Calu3 (cell line): ENCODE data around the gene PITPNB. TPM values are rescaled to one million over a fixed set of nuclear protein-coding genes. Genes with fewer than 3 reads are reported as not detected.

Experiments
- BruUV-seq: library from RNA; stranded (reverse); fragments of 400-500 nt; replicated peaks from 2 replicates; lab custom pipeline; 2021; lab: Mats Ljungman, UMichigan
- CTCF ChIA-PET: fragments of 300-600 bp; sonication (Branson Sonifier 250); formaldehyde crosslinking; loops from one replicate; lab custom pipeline; 2022; ENCODE audit warnings: antibody characterized with exemption; lab: Charles Lee
- DNase-seq: peaks from one replicate; pipeline ENCODE4 v3.0.0; 2022
- H3K27ac Mint-ChIP-seq: one replicate; pipeline ENCODE4 v1.8.0; 2022; ENCODE audit warnings: mixed read lengths; ENCODE audit not compliant: unreplicated experiment
- H3K27me3 Mint-ChIP-seq: one replicate; pipeline ENCODE4 v1.8.0; 2022; ENCODE audit warnings: mixed read lengths; ENCODE audit not compliant: unreplicated experiment
- H3K36me3 Mint-ChIP-seq: one replicate; pipeline ENCODE4 v1.8.0; 2022; ENCODE audit warnings: mild to moderate bottlenecking, moderate library complexity, mixed read lengths; ENCODE audit not compliant: insufficient read depth, unreplicated experiment
- H3K4me1 Mint-ChIP-seq: one replicate; pipeline ENCODE4 v1.8.0; 2022; ENCODE audit warnings: mild to moderate bottlenecking, low read depth, mixed read lengths; ENCODE audit not compliant: unreplicated experiment
- H3K4me3 Mint-ChIP-seq: one replicate; pipeline ENCODE4 v1.8.0; 2022; ENCODE audit warnings: mild to moderate bottlenecking, low read depth, moderate library complexity, mixed read lengths; ENCODE audit not compliant: unreplicated experiment
- H3K9me3 Mint-ChIP-seq: one replicate; pipeline ENCODE4 v1.8.0; 2022; ENCODE audit warnings: low read depth, mixed read lengths; ENCODE audit not compliant: unreplicated experiment
- intact Hi-C: fragments of 100-400 bp; cut with micrococcal nuclease; formaldehyde crosslinking; loops from one replicate; pipeline ENCODE4 v1.10.0; 2022; ENCODE audit not compliant: unreplicated experiment
- total RNA-seq: library from RNA; stranded (reverse); gene quantifications from 2 replicates; pipeline ENCODE4 v1.2.3, GENCODE V29; 2022
- TF ChIP-seq, protein P1 (sequence below): fragments of 200-600 bp; IDR thresholded peaks from one replicate; pipeline ENCODE4 v1.8.0; 2022; ENCODE audit warnings: antibody characterized with exemption; ENCODE audit not compliant: unreplicated experiment

The PITPNB gene
- total RNA-seq, 1 experiment from 2014 or later = 136 TPM

DNA sequence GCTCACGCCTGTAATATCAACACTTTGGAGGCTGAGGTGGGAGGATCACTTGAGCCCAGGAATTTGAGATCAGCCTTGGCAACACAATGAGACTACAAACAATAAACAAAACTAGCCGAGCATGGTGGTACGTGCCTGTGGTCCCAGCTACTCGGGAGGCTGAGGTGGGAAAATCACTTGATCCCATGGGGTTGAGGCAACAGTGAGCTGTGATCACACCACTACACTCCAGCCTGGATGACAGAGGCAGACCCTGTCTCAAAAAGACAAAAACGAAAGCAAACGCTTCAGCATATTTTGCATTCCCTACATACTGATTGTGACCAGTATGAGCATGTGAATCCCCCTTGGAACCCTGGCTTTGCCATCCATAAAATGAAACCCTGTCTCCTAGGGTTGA, 83.6 kb downstream of the PITPNB start:
- Mint-ChIP-seq H3K27me3 (no peaks in the 10 kb centered on the region), H3K4me3 (no peak overlapping the region), H3K27ac (no peak overlapping the region), H3K36me3 (peaks cover 3% of the 10 kb centered on the region), H3K4me1 (no peaks in the 10 kb centered on the region), H3K9me3 (no peaks in the 10 kb centered on the region)
- intact Hi-C loops = no loop called here
- no peak for DNase-seq
- no TSS peak for BruUV-seq
- TF ChIP-seq, protein P1, sequence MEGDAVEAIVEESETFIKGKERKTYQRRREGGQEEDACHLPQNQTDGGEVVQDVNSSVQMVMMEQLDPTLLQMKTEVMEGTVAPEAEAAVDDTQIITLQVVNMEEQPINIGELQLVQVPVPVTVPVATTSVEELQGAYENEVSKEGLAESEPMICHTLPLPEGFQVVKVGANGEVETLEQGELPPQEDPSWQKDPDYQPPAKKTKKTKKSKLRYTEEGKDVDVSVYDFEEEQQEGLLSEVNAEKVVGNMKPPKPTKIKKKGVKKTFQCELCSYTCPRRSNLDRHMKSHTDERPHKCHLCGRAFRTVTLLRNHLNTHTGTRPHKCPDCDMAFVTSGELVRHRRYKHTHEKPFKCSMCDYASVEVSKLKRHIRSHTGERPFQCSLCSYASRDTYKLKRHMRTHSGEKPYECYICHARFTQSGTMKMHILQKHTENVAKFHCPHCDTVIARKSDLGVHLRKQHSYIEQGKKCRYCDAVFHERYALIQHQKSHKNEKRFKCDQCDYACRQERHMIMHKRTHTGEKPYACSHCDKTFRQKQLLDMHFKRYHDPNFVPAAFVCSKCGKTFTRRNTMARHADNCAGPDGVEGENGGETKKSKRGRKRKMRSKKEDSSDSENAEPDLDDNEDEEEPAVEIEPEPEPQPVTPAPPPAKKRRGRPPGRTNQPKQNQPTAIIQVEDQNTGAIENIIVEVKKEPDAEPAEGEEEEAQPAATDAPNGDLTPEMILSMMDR = no peak
- CTCF ChIA-PET = no interaction called here

- Mint-ChIP-seq H3K27ac (no peak overlapping the region), H3K4me3 (no peak overlapping the region), H3K27me3 (no peaks in the 10 kb centered on the region), H3K36me3 (no peaks in the 10 kb centered on the region), H3K9me3 (no peaks in the 10 kb centered on the region), H3K4me1 (no peaks in the 10 kb centered on the region)
- DNase-seq = no peak
- TF ChIP-seq, protein P1 = no peak
- no TSS peak for BruUV-seq
- intact Hi-C loops = no loop called here
- CTCF ChIA-PET = no interaction called here
Measured at GRCh38 chr22:27834364-27835185, 84.5 kb downstream of the PITPNB start.

- intact Hi-C loops = no loop called here
- Mint-ChIP-seq H3K27ac (no peak overlapping the region), H3K27me3 (no peaks in the 10 kb centered on the region), H3K4me3 (no peak overlapping the region), H3K36me3 (no peaks in the 10 kb centered on the region), H3K4me1 (no peaks in the 10 kb centered on the region), H3K9me3 (no peaks in the 10 kb centered on the region)
- BruUV-seq = no TSS peak
- CTCF ChIA-PET = no interaction called here
- DNase-seq = no peak
- TF ChIP-seq, protein P1 = no peak
Measured at GRCh38 chr22:27833803-27834202, 85.3 kb downstream of the PITPNB start.

GRCh38 chr22:27832606-27833005, 86.5 kb downstream of the PITPNB start:
- CTCF ChIA-PET = no interaction called here
- no peaks in the 10 kb centered on the region for H3K36me3 Mint-ChIP-seq
- TF ChIP-seq, protein P1 = no peak
- H3K9me3 Mint-ChIP-seq = no peaks in the 10 kb centered on the region
- no TSS peak for BruUV-seq
- no peaks in the 10 kb centered on the region for H3K27me3 Mint-ChIP-seq
- no peak overlapping the region for H3K4me3 Mint-ChIP-seq
- intact Hi-C loops = no loop called here
- H3K27ac Mint-ChIP-seq = no peak overlapping the region
- DNase-seq = no peak
- H3K4me1 Mint-ChIP-seq = no peaks in the 10 kb centered on the region
